Karpas-422 (cell line): ENCODE data around the gene STX2. TPM values are rescaled to one million over a fixed set of nuclear protein-coding genes. Genes with fewer than 3 reads are reported as not detected.
"Not testable (repeated sequence)": the region's sequence is repeated elsewhere in the genome, so short reads cannot be mapped to it uniquely, and the experiment has no call there.

Experiments
- DNase-seq: peaks from one replicate; pipeline ENCODE4 v3.0.0-alpha.2; 2015
- H2AFZ ChIP-seq: fragments of 200-600 bp; sonication (generic); 2 replicates; pipeline ENCODE4 v1.6.1; 2014; ENCODE audit warnings: antibody characterized with exemption, low read length, mixed read lengths
- H3K27ac ChIP-seq: fragments of 200-600 bp; sonication (generic); 2 replicates; pipeline ENCODE4 v1.5.1; 2014; ENCODE audit warnings: mild to moderate bottlenecking, low read length, moderate library complexity
- H3K27me3 ChIP-seq: fragments of 200-600 bp; sonication (generic); 2 replicates; pipeline ENCODE4 v1.6.1; 2014; ENCODE audit warnings: low read length, mixed read lengths
- H3K36me3 ChIP-seq: fragments of 200-600 bp; sonication (generic); 2 replicates; pipeline ENCODE4 v1.6.1; 2014; ENCODE audit warnings: low read length, mixed read lengths; ENCODE audit not compliant: insufficient read depth
- H3K4me1 ChIP-seq: fragments of 200-600 bp; sonication (generic); 2 replicates; pipeline ENCODE4 v1.6.1; 2014; ENCODE audit warnings: mild to moderate bottlenecking, low read length, mixed read lengths
- H3K4me2 ChIP-seq: fragments of 200-600 bp; sonication (generic); 2 replicates; pipeline ENCODE4 v1.6.1; 2014; ENCODE audit warnings: low read length, low read depth, mild to moderate bottlenecking; ENCODE audit not compliant: poor library complexity, severe bottlenecking
- H3K4me3 ChIP-seq: fragments of 200-600 bp; sonication (generic); 2 replicates; pipeline ENCODE4 v1.5.1; 2014; ENCODE audit warnings: mild to moderate bottlenecking, antibody characterized with exemption, low read length, mixed read lengths
- H3K79me2 ChIP-seq: fragments of 200-600 bp; sonication (generic); 2 replicates; pipeline ENCODE4 v1.6.1; 2014; ENCODE audit warnings: mild to moderate bottlenecking, low read length, mixed read lengths
- H3K9ac ChIP-seq: fragments of 200-600 bp; sonication (generic); 2 replicates; pipeline ENCODE4 v1.6.0; 2014; ENCODE audit warnings: low read length
- H3K9me2 ChIP-seq: fragments of 200-600 bp; sonication (generic), shearing (Covaris generic); replicated peaks from 2 replicates; pipeline ENCODE4 v1.6.0; 2014; ENCODE audit warnings: mild to moderate bottlenecking, low read length, moderate library complexity; ENCODE audit not compliant: insufficient read depth
- H3K9me3 ChIP-seq: fragments of 300-700, 200-600 bp; sonication (generic); 2 replicates; pipeline ENCODE4 v1.6.1; 2014; ENCODE audit warnings: low read length, mixed read lengths
- H4K20me1 ChIP-seq: fragments of 200-600 bp; sonication (generic); 2 replicates; pipeline ENCODE4 v1.6.1; 2014; ENCODE audit warnings: mild to moderate bottlenecking, antibody characterized with exemption, low read length, low read depth; ENCODE audit not compliant: insufficient read depth
- total RNA-seq: library from RNA; depleted of rRNA; stranded (reverse); fragments of >200 nt; shearing (Covaris generic); gene quantifications from 2 replicates; pipeline ENCODE4 v1.2.3, GENCODE V29; 2014; ENCODE audit warnings: low replicate concordance

The STX2 gene
- total RNA-seq, 1 experiment from 2014 or later, result 19.2 TPM

DNA sequence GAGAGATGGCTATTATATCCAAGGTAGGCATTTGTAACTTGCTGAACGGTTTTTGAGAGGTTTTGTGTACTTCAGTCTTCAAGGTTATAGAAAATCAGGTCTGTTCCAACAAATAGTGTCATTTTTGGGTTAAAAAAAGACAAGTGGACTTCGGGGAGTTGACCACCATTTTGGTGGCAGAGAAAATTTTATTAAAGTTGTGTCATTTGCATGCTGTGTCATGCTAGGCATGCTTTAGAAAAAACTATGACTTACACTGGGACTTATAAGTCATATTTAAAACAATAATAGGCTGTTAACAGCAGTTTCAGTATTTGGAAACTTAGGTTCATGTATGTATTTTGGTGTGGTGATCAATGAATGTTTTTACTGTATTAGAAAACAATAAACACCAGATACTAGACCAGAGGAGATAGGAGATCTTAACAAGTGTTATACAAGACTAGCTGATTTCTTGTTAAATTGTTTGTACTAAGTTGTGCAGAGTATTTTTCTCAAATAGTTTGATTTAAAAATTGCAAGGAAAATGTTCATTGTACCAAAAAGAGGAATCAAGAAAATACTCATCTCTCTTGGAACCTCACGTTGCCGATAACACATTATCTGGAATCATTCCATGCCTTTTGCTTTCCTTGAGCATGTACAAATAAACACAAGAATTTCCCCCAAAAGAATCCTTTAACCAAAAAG, 34.2 kb upstream of the STX2 start:
- peaks cover 26% of the 10 kb centered on the region for H4K20me1 ChIP-seq
- no peaks in the 10 kb centered on the region for H3K9me2 ChIP-seq
- H3K79me2 ChIP-seq, result peaks cover 15% of the 10 kb centered on the region
- H3K27ac ChIP-seq, result peak overlapping the region; percentile 81
- H3K4me3 ChIP-seq, result peak overlapping the region; percentile 93
- peaks cover 48% of the 10 kb centered on the region for H3K36me3 ChIP-seq
- peak overlapping the region; percentile 93 for H3K4me2 ChIP-seq
- H3K4me1 ChIP-seq, result peaks cover 43% of the 10 kb centered on the region
- peak; percentile 55 for DNase-seq
- no peaks in the 10 kb centered on the region for H3K27me3 ChIP-seq
- H2AFZ ChIP-seq, result no peak overlapping the region
- H3K9ac ChIP-seq, result peak overlapping the region; percentile 98
- no peaks in the 10 kb centered on the region for H3K9me3 ChIP-seq

GRCh38 chr12:130872179-130873096, 33.4 kb upstream of the STX2 start:
- Histone ChIP-seq H3K27ac (peak overlapping the region; percentile 81), H3K4me3 (peak overlapping the region; percentile 93), H3K9ac (peak overlapping the region; percentile 98), H3K36me3 (peaks cover 48% of the 10 kb centered on the region), H2AFZ (no peak overlapping the region), H3K9me3 (no peaks in the 10 kb centered on the region), H3K79me2 (peaks cover 15% of the 10 kb centered on the region), H3K9me2 (no peaks in the 10 kb centered on the region), H3K27me3 (no peaks in the 10 kb centered on the region), H4K20me1 (peaks cover 26% of the 10 kb centered on the region), H3K4me2 (peak overlapping the region; percentile 93), H3K4me1 (peaks cover 38% of the 10 kb centered on the region)
- peak; percentile 63 for DNase-seq

- Histone ChIP-seq H3K9me2 (no peaks in the 10 kb centered on the region), H3K4me2 (peak within 1 kb of the TSS; percentile 93), H3K4me3 (peak within 1 kb of the TSS; percentile 93), H3K36me3 (peaks cover 41% of the 10 kb centered on the region), H3K4me1 (peaks cover 35% of the 10 kb centered on the region), H3K27me3 (no peaks in the 10 kb centered on the region), H3K9me3 (no peaks in the 10 kb centered on the region), H3K27ac (peak within 1 kb of the TSS; percentile 87), H4K20me1 (peaks cover 23% of the 10 kb centered on the region), H3K9ac (peak within 1 kb of the TSS; percentile 99), H3K79me2 (peaks cover 15% of the 10 kb centered on the region), H2AFZ (0 out of 2 replicates have a peak within 1 kb of the TSS, but pooled peaks have one; percentile 78)
- DNase-seq, result peak; percentile 97
Measured at GRCh38 chr12:130871286-130872178, 32.5 kb upstream of the STX2 start, which contains the start of gene RAN. TSS of gene RAN (plus strand) at chr12:130872066. CDS start at chr12:130872594, 528 bp downstream.

DNA sequence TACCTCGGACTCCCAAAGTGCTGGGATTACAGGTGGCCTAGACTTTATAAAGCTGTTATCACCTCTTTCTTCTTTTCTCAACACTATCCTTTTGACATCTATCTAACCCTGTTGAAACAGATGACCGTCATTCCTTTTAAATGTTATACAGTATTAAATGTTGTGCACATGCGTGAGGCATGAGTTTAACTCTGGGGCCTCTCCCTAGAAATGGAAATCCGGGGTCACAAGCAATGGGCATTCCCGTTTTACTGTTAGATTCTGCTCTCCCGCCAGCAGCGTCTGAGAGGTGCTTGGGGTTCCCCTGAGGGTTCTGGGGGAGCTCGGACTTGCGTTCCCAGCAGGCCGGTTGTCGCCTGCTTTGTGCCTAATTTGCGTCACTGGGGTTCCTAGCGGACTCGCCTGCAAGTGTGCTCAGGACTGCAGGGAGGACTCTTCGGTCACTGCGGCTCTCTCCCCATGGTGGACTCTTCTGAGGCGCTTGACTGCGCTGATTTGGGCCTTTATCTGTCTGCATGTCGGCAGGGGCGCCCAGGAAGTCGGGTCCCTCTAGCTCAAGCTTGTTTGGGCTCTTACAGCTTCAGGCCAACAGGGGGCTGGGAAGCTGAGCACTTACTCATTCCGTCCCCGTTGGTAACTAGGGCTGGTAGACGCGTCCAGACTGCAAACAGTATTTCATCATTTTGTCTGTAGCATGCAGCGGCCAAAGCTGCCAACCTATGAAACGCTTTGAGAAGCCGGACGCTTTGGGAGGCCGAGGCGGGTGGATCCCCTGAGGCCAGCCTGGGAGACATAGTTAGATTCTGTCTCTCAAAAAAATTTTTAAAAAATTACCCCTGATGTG, 31.6 kb upstream of the STX2 start:
- H3K79me2 ChIP-seq, result peaks cover 15% of the 10 kb centered on the region
- peak overlapping the region; percentile 78 for H2AFZ ChIP-seq
- H3K9ac ChIP-seq, result peak overlapping the region; percentile 99
- peak overlapping the region; percentile 67 for H3K4me3 ChIP-seq
- no peaks in the 10 kb centered on the region for H3K9me3 ChIP-seq
- no peaks in the 10 kb centered on the region for H3K27me3 ChIP-seq
- peaks cover 33% of the 10 kb centered on the region for H3K4me1 ChIP-seq
- DNase-seq, result peak; percentile 94
- peaks cover 33% of the 10 kb centered on the region for H3K36me3 ChIP-seq
- H3K9me2 ChIP-seq, result no peaks in the 10 kb centered on the region
- H3K4me2 ChIP-seq, result peak overlapping the region; percentile 89
- peaks cover 21% of the 10 kb centered on the region for H4K20me1 ChIP-seq
- peak overlapping the region; percentile 87 for H3K27ac ChIP-seq

DNA sequence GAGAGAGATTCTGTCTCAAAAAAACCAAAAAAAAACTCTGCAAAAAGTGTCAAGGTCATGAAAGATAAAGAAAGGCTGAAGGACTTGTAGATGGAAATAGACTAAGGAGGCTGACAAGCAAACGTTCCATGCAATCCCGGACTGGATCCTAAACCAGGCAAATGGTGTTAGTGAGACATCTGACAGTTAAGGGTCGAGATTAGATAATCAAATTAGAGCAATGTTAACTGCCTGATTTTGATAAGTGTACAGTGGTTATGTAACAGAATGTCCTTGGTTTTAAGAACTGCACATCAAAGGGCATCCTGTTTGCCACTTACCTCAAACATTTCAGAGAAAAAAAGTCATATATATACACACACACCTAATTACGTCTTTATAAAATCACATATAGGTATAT, 29.4 kb upstream of the STX2 start:
- H3K27me3 ChIP-seq, result no peaks in the 10 kb centered on the region
- peaks cover 3% of the 10 kb centered on the region for H4K20me1 ChIP-seq
- H3K9me2 ChIP-seq, result no peaks in the 10 kb centered on the region
- peaks cover 10% of the 10 kb centered on the region for H3K36me3 ChIP-seq
- H3K9me3 ChIP-seq, result no peaks in the 10 kb centered on the region
- H3K9ac ChIP-seq, result no peak overlapping the region
- no peak overlapping the region for H2AFZ ChIP-seq
- no peak for DNase-seq
- no peak overlapping the region for H3K4me2 ChIP-seq
- no peak overlapping the region for H3K4me3 ChIP-seq
- H3K27ac ChIP-seq, result no peak overlapping the region
- H3K4me1 ChIP-seq, result peaks cover 22% of the 10 kb centered on the region
- H3K79me2 ChIP-seq, result peaks cover 13% of the 10 kb centered on the region

DNA sequence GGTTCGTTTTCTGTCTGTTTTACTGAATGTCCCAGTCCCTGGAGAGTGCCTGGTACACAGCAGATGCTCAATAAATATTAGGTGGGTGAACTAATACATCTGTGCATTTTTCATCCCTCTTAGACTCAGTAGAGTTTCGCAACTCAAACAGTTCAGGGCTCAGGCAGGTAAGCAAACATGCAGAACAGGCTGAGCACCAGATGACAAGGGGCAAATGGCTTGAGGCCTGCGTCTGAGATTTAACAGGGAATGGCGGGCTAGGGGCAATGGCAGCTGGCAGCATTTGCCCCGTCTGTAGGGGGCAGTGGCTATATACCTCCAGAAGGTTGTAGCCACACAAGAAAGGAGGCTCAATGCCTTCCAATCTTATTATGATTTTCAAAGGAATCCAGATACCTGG, 24.2 kb upstream of the STX2 start:
- H3K4me2 ChIP-seq, result no peak overlapping the region
- no peak overlapping the region for H3K27ac ChIP-seq
- no peaks in the 10 kb centered on the region for H3K27me3 ChIP-seq
- DNase-seq, result no peak
- no peak overlapping the region for H2AFZ ChIP-seq
- H3K4me1 ChIP-seq, result no peaks in the 10 kb centered on the region
- no peaks in the 10 kb centered on the region for H3K79me2 ChIP-seq
- no peak overlapping the region for H3K4me3 ChIP-seq
- H3K9me2 ChIP-seq, result no peaks in the 10 kb centered on the region
- no peak overlapping the region for H3K9ac ChIP-seq
- H4K20me1 ChIP-seq, result no peaks in the 10 kb centered on the region
- no peaks in the 10 kb centered on the region for H3K9me3 ChIP-seq
- no peaks in the 10 kb centered on the region for H3K36me3 ChIP-seq

DNA sequence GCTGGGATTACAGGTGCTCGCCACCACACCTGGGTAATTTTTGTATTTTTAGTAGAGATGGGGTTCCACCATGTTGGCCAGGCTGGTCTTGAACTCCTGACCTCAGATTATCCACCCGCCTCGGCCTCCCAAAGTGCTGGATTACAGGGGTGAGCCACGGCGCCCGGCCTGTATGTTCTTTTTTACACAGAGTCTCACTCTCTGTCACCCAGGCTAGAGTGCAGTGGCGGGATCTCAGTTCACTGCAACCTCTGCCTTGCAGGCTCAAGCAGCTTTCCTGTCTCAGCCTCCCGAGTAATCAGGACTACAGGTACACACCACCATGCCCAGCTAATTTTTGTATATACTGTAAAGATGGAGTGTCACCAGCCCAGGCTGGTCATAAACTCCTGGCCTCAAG, 23.7 kb upstream of the STX2 start:
- DNase-seq, H3K79me2 ChIP-seq, H3K9me2 ChIP-seq, H3K9ac ChIP-seq, H3K27ac ChIP-seq, H4K20me1 ChIP-seq, H3K36me3 ChIP-seq, H3K4me3 ChIP-seq, H3K4me1 ChIP-seq, H2AFZ ChIP-seq, H3K27me3 ChIP-seq, H3K9me3 ChIP-seq, H3K4me2 ChIP-seq: not testable (repeated sequence)
